ENCODE results near the gene PRUNE1.

DNA sequence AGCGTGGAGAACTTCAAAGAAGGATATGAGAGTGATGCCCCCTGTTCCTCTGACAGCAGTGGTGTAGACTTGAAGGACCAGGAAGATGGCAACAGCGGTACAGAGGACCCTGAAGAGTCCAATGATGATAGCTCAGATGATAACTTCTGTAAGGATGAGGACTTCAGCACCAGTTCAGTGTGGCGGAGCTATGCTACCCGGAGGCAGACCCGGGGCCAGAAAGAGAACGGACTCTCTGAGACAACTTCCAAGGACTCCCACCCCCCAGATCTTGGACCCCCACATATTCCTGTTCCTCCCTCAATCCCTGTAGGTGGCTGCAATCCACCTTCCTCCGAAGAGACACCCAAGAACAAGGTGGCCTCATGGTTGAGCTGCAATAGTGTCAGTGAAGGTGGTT is 47.6 kb upstream of the PRUNE1 start:
- TF ChIP-seq, protein P1, sequence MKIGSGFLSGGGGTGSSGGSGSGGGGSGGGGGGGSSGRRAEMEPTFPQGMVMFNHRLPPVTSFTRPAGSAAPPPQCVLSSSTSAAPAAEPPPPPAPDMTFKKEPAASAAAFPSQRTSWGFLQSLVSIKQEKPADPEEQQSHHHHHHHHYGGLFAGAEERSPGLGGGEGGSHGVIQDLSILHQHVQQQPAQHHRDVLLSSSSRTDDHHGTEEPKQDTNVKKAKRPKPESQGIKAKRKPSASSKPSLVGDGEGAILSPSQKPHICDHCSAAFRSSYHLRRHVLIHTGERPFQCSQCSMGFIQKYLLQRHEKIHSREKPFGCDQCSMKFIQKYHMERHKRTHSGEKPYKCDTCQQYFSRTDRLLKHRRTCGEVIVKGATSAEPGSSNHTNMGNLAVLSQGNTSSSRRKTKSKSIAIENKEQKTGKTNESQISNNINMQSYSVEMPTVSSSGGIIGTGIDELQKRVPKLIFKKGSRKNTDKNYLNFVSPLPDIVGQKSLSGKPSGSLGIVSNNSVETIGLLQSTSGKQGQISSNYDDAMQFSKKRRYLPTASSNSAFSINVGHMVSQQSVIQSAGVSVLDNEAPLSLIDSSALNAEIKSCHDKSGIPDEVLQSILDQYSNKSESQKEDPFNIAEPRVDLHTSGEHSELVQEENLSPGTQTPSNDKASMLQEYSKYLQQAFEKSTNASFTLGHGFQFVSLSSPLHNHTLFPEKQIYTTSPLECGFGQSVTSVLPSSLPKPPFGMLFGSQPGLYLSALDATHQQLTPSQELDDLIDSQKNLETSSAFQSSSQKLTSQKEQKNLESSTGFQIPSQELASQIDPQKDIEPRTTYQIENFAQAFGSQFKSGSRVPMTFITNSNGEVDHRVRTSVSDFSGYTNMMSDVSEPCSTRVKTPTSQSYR (CRISPR knock-in tag; IDR thresholded peaks at IDR 0.05) = no peak
- TF ChIP-seq CTCF (IDR thresholded peaks at IDR 0.05) (no peak), MLX (CRISPR knock-in tag; IDR thresholded peaks at IDR 0.05) (no peak), FOXJ3 (CRISPR knock-in tag; IDR thresholded peaks at IDR 0.05; ENCODE audit: borderline replicate concordance) (no peak), ZNF423 (CRISPR knock-in tag; IDR thresholded peaks at IDR 0.05) (no peak), NR3C1 (CRISPR knock-in tag; conservative IDR thresholded peaks at IDR 0.05; ENCODE audit: low read depth) (no peak), CREB1 (CRISPR knock-in tag; IDR thresholded peaks at IDR 0.05) (no peak), USF2 (CRISPR knock-in tag; IDR thresholded peaks at IDR 0.05) (no peak)
